ENCODE data around the gene RBM14.
"Not testable (repeated sequence)": the region's sequence is repeated elsewhere in the genome, so short reads cannot be mapped to it uniquely, and the experiment has no call there.

RBM14 gene

GRCh38 chr11:66598993-66599392 is 17.4 kb upstream of the RBM14 start:
- Histone ChIP-seq H3K36me3 (ENCODE audit: control insufficient read depth, insufficient read depth, low read length) (peaks cover 44% of the 10 kb centered on the region), H3K27ac (ENCODE audit: low read depth, low read length) (no peak overlapping the region), H3K9me3 (ENCODE audit: control insufficient read depth, insufficient read depth, low read depth, low read length) (no peaks in the 10 kb centered on the region), H3K4me1 (ENCODE audit: control insufficient read depth, insufficient read depth, low read length) (no peaks in the 10 kb centered on the region), H3K27me3 (ENCODE audit: control insufficient read depth, insufficient read depth, low read length) (no peaks in the 10 kb centered on the region), H3K4me3 (ENCODE audit: low read depth, low read length) (no peak overlapping the region), H3K9ac (ENCODE audit: low read length) (no peak overlapping the region)

GRCh38 chr11:66600219-66600618 is 16.2 kb upstream of the RBM14 start:
- H3K27me3 ChIP-seq (ENCODE audit: control insufficient read depth, insufficient read depth, low read length), result no peaks in the 10 kb centered on the region
- no peak overlapping the region for H3K4me3 ChIP-seq (ENCODE audit: low read depth, low read length)
- no peaks in the 10 kb centered on the region for H3K4me1 ChIP-seq (ENCODE audit: control insufficient read depth, insufficient read depth, low read length)
- no peaks in the 10 kb centered on the region for H3K9me3 ChIP-seq (ENCODE audit: control insufficient read depth, insufficient read depth, low read depth, low read length)
- no peak overlapping the region for H3K27ac ChIP-seq (ENCODE audit: low read depth, low read length)
- no peak overlapping the region for H3K9ac ChIP-seq (ENCODE audit: low read length)
- H3K36me3 ChIP-seq (ENCODE audit: control insufficient read depth, insufficient read depth, low read length), result peaks cover 54% of the 10 kb centered on the region

- H3K4me1 ChIP-seq (ENCODE audit: control insufficient read depth, insufficient read depth, low read length), result no peaks in the 10 kb centered on the region
- H3K4me3 ChIP-seq (ENCODE audit: low read depth, low read length), result no peak overlapping the region
- H3K9me3 ChIP-seq (ENCODE audit: control insufficient read depth, insufficient read depth, low read depth, low read length), result no peaks in the 10 kb centered on the region
- peaks cover 54% of the 10 kb centered on the region for H3K36me3 ChIP-seq (ENCODE audit: control insufficient read depth, insufficient read depth, low read length)
- H3K27ac ChIP-seq (ENCODE audit: low read depth, low read length), result no peak overlapping the region
- no peaks in the 10 kb centered on the region for H3K27me3 ChIP-seq (ENCODE audit: control insufficient read depth, insufficient read depth, low read length)
- H3K9ac ChIP-seq (ENCODE audit: low read length), result no peak overlapping the region
Observed at GRCh38 chr11:66600631-66601233, 15.7 kb upstream of the RBM14 start.

- Histone ChIP-seq H3K27ac (ENCODE audit: low read depth, low read length) (no peak overlapping the region), H3K9me3 (ENCODE audit: control insufficient read depth, insufficient read depth, low read depth, low read length) (no peaks in the 10 kb centered on the region), H3K27me3 (ENCODE audit: control insufficient read depth, insufficient read depth, low read length) (no peaks in the 10 kb centered on the region), H3K4me3 (ENCODE audit: low read depth, low read length) (no peak overlapping the region), H3K4me1 (ENCODE audit: control insufficient read depth, insufficient read depth, low read length) (no peaks in the 10 kb centered on the region), H3K9ac (ENCODE audit: low read length) (no peak overlapping the region), H3K36me3 (ENCODE audit: control insufficient read depth, insufficient read depth, low read length) (peaks cover 66% of the 10 kb centered on the region)
Observed at GRCh38 chr11:66603072-66603471, 13.4 kb upstream of the RBM14 start.

GRCh38 chr11:66604155-66604554 is 12.3 kb upstream of the RBM14 start:
- Histone ChIP-seq H3K9ac (ENCODE audit: low read length) (no peak overlapping the region), H3K4me1 (ENCODE audit: control insufficient read depth, insufficient read depth, low read length) (no peaks in the 10 kb centered on the region), H3K27me3 (ENCODE audit: control insufficient read depth, insufficient read depth, low read length) (no peaks in the 10 kb centered on the region), H3K36me3 (ENCODE audit: control insufficient read depth, insufficient read depth, low read length) (peaks cover 61% of the 10 kb centered on the region), H3K9me3 (ENCODE audit: control insufficient read depth, insufficient read depth, low read depth, low read length) (no peaks in the 10 kb centered on the region), H3K4me3 (ENCODE audit: low read depth, low read length) (no peak overlapping the region), H3K27ac (ENCODE audit: low read depth, low read length) (no peak overlapping the region)

- H3K9me3 ChIP-seq (ENCODE audit: control insufficient read depth, insufficient read depth, low read depth, low read length); H3K4me3 ChIP-seq (ENCODE audit: low read depth, low read length); H3K27me3 ChIP-seq (ENCODE audit: control insufficient read depth, insufficient read depth, low read length); H3K27ac ChIP-seq (ENCODE audit: low read depth, low read length); H3K4me1 ChIP-seq (ENCODE audit: control insufficient read depth, insufficient read depth, low read length); H3K9ac ChIP-seq (ENCODE audit: low read length): not testable (repeated sequence)
- peaks cover 41% of the 10 kb centered on the region for H3K36me3 ChIP-seq (ENCODE audit: control insufficient read depth, insufficient read depth, low read length)
Observed at GRCh38 chr11:66606608-66607007, 9.8 kb upstream of the RBM14 start.

GRCh38 chr11:66607126-66607834 is 9.2 kb upstream of the RBM14 start:
- H3K27ac ChIP-seq (ENCODE audit: low read depth, low read length), result no peak overlapping the region
- H3K9ac ChIP-seq (ENCODE audit: low read length), result no peak overlapping the region
- H3K4me3 ChIP-seq (ENCODE audit: low read depth, low read length), result no peak overlapping the region
- H3K27me3 ChIP-seq (ENCODE audit: control insufficient read depth, insufficient read depth, low read length), result no peaks in the 10 kb centered on the region
- no peaks in the 10 kb centered on the region for H3K4me1 ChIP-seq (ENCODE audit: control insufficient read depth, insufficient read depth, low read length)
- 0 out of 2 replicates have a peak, but pooled peaks cover 8% of the 10 kb centered on the region for H3K9me3 ChIP-seq (ENCODE audit: control insufficient read depth, insufficient read depth, low read depth, low read length)
- H3K36me3 ChIP-seq (ENCODE audit: control insufficient read depth, insufficient read depth, low read length), result peaks cover 37% of the 10 kb centered on the region

GRCh38 chr11:66609721-66610617 is 6.5 kb upstream of the RBM14 start:
- H3K27ac ChIP-seq (ENCODE audit: low read depth, low read length), result no peak overlapping the region

GRCh38 chr11:66612458-66612857 is 4.0 kb upstream of the RBM14 start:
- H3K27ac ChIP-seq (ENCODE audit: low read depth, low read length), result no peak overlapping the region
- 0 out of 2 replicates have a peak, but pooled peaks cover 8% of the 10 kb centered on the region for H3K9me3 ChIP-seq (ENCODE audit: control insufficient read depth, insufficient read depth, low read depth, low read length)
- H3K9ac ChIP-seq (ENCODE audit: low read length), result no peak overlapping the region
- H3K4me3 ChIP-seq (ENCODE audit: low read depth, low read length), result no peak overlapping the region
- H3K4me1 ChIP-seq (ENCODE audit: control insufficient read depth, insufficient read depth, low read length), result no peaks in the 10 kb centered on the region
- no peaks in the 10 kb centered on the region for H3K27me3 ChIP-seq (ENCODE audit: control insufficient read depth, insufficient read depth, low read length)
- peaks cover 3% of the 10 kb centered on the region for H3K36me3 ChIP-seq (ENCODE audit: control insufficient read depth, insufficient read depth, low read length)

More at GRCh38 chr11:66609721-66610617, 6.5 kb upstream of the RBM14 start:
- H3K36me3 ChIP-seq (ENCODE audit: control insufficient read depth, insufficient read depth, low read length), result peaks cover 19% of the 10 kb centered on the region
- no peaks in the 10 kb centered on the region for H3K4me1 ChIP-seq (ENCODE audit: control insufficient read depth, insufficient read depth, low read length)
- no peaks in the 10 kb centered on the region for H3K27me3 ChIP-seq (ENCODE audit: control insufficient read depth, insufficient read depth, low read length)
- H3K9me3 ChIP-seq (ENCODE audit: control insufficient read depth, insufficient read depth, low read depth, low read length), result 0 out of 2 replicates have a peak, but pooled peaks cover 8% of the 10 kb centered on the region
- H3K9ac ChIP-seq (ENCODE audit: low read length), result no peak overlapping the region
- no peak overlapping the region for H3K4me3 ChIP-seq (ENCODE audit: low read depth, low read length)

GRCh38 chr11:66614073-66614472 is 2.4 kb upstream of the RBM14 start:
- no peaks in the 10 kb centered on the region for H3K27me3 ChIP-seq (ENCODE audit: control insufficient read depth, insufficient read depth, low read length)
- H3K4me3 ChIP-seq (ENCODE audit: low read depth, low read length), result no peak overlapping the region
- H3K4me1 ChIP-seq (ENCODE audit: control insufficient read depth, insufficient read depth, low read length), result peaks cover 9% of the 10 kb centered on the region
- H3K9ac ChIP-seq (ENCODE audit: low read length), result no peak overlapping the region
- no peak overlapping the region for H3K27ac ChIP-seq (ENCODE audit: low read depth, low read length)
- peaks cover 19% of the 10 kb centered on the region for H3K36me3 ChIP-seq (ENCODE audit: control insufficient read depth, insufficient read depth, low read length)
- 0 out of 2 replicates have a peak, but pooled peaks cover 8% of the 10 kb centered on the region for H3K9me3 ChIP-seq (ENCODE audit: control insufficient read depth, insufficient read depth, low read depth, low read length)
